ENCODE data around the gene GCC2.

GRCh38 chr2:108417254-108417653 is 31.8 kb upstream of the GCC2 start:
- TF ChIP-seq POLR2A (IDR thresholded peaks at IDR 0.05) (no peak), CTCF (IDR thresholded peaks at IDR 0.05) (no peak)
